Sigmoid colon (tissue), 7 donors: ENCODE measurements around the gene FASLG. TPM values are rescaled to one million over a fixed set of nuclear protein-coding genes. Genes with fewer than 3 reads are reported as not detected.

Source experiments
- DNase-seq: peaks from one replicate; pipeline ENCODE4 v3.0.0-alpha.2; 2019
- H3K27ac ChIP-seq, 4 donors: fragments of 200-600 bp; sonication (generic); one replicate each; pipeline ENCODE4 v1.5.1; 2016 to 2019; ENCODE audit warnings: mild to moderate bottlenecking in 1 of 4
- H3K27me3 ChIP-seq, 3 donors: fragments of 200-600 bp; sonication (generic); one replicate each; pipeline ENCODE4 v1.5.1; 2019; ENCODE audit warnings: mild to moderate bottlenecking in 1 of 3
- H3K36me3 ChIP-seq, 4 donors: fragments of 200-600 bp; sonication (generic); one replicate each; pipeline ENCODE4 v1.5.1; 2016 to 2019
- H3K4me1 ChIP-seq, 4 donors: fragments of 200-600 bp; sonication (generic); one replicate each; pipeline ENCODE4 v1.5.1; 2017 to 2019
- H3K4me3 ChIP-seq, 4 donors: fragments of 200-600 bp; sonication (generic); one replicate each; pipeline ENCODE4 v1.5.1; 2017 to 2019; ENCODE audit warnings: mild to moderate bottlenecking in 2 of 4, moderate library complexity in 1 of 4
- H3K9me3 ChIP-seq, 4 donors: fragments of 200-600 bp in 3 of 4; sonication (generic) in 3 of 4; one replicate each; pipeline versions ENCODE4 v1.5.1 to v1.6.1; 2013 to 2019
- EP300 ChIP-seq, 4 donors: sonication (generic); formaldehyde crosslinking; IDR thresholded peaks; one replicate each; pipeline ENCODE4 v1.6.1; 2017; ENCODE audit warnings: antibody characterized with exemption in 4 of 4
- POLR2A ChIP-seq, 2 donors: fragments of 450-650 bp; IDR thresholded peaks; one replicate each; pipeline ENCODE4 v1.6.1; 2016; ENCODE audit warnings: antibody characterized with exemption in 2 of 2, mild to moderate bottlenecking in 2 of 2, moderate library complexity in 2 of 2
- POLR2AphosphoS5 ChIP-seq, 4 donors: sonication (generic); formaldehyde crosslinking; IDR thresholded peaks; one replicate each; pipeline ENCODE4 v1.6.1; 2017; ENCODE audit warnings: antibody characterized with exemption in 4 of 4
- WGBS, 2 donors: extraction: QIAGEN DNeasy Blood & Tissue Kit; methylation state at CpG; one replicate each; pipeline ENCODE4 v1.1.7; 2013; 5-methylcytosine and 5-hydroxymethylcytosine counted together
- intact Hi-C: fragments of 100-400 bp; cut with DNase I; formaldehyde crosslinking; loops from one replicate; pipeline ENCODE4 v1.15.1; 2023
- polyA plus RNA-seq, 3 donors: library from polyadenylated mRNA; stranded (reverse); fragments of 200-250 nt; gene quantifications; one replicate each; pipeline ENCODE4 v1.2.3, GENCODE V29; 2013
- total RNA-seq, 4 donors: library from RNA; depleted of rRNA; stranded (reverse); fragments of >200 nt; gene quantifications; one replicate each; pipeline ENCODE4 v1.1.0, GENCODE V29; 2016
- TF ChIP-seq, protein P1 (sequence below), 4 experiments: fragments of 450-650 bp in 3 of 4; fragments of 200-600 bp in 1 of 4; IDR thresholded peaks; one replicate each; pipeline ENCODE4 v1.5.1; 2016 to 2019; ENCODE audit warnings: antibody characterized with exemption in 4 of 4, mild to moderate bottlenecking in 3 of 4, moderate library complexity in 2 of 4
- donor health status: healthy with polysubstance abuse.
- donor health status: Bipolar disorder and iron deficiency.
- donor health status: healthy.

FASLG gene
- total RNA-seq (not detected), polyA plus RNA-seq (under 1 TPM in 1 of 3 donors, not detected in 2; 0.31 TPM)

DNA sequence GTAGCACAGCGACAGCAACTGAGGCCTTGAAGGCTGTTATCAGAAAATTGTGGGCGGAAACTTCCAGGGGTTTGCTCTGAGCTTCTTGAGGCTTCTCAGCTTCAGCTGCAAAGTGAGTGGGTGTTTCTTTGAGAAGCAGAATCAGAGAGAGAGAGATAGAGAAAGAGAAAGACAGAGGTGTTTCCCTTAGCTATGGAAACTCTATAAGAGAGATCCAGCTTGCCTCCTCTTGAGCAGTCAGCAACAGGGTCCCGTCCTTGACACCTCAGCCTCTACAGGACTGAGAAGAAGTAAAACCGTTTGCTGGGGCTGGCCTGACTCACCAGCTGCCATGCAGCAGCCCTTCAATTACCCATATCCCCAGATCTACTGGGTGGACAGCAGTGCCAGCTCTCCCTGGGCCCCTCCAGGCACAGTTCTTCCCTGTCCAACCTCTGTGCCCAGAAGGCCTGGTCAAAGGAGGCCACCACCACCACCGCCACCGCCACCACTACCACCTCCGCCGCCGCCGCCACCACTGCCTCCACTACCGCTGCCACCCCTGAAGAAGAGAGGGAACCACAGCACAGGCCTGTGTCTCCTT, at the start of gene FASLG:
TSS of gene FASLG (plus strand) at position 233 of the 583 bp plus-strand sequence. CDS start at position 332, 99 bp downstream.
- no peak within 1 kb of the TSS for H3K27ac ChIP-seq
- intact Hi-C loops, result no loop called here
- no peaks in the 10 kb centered on the region for H3K27me3 ChIP-seq
- TF ChIP-seq, protein P1, sequence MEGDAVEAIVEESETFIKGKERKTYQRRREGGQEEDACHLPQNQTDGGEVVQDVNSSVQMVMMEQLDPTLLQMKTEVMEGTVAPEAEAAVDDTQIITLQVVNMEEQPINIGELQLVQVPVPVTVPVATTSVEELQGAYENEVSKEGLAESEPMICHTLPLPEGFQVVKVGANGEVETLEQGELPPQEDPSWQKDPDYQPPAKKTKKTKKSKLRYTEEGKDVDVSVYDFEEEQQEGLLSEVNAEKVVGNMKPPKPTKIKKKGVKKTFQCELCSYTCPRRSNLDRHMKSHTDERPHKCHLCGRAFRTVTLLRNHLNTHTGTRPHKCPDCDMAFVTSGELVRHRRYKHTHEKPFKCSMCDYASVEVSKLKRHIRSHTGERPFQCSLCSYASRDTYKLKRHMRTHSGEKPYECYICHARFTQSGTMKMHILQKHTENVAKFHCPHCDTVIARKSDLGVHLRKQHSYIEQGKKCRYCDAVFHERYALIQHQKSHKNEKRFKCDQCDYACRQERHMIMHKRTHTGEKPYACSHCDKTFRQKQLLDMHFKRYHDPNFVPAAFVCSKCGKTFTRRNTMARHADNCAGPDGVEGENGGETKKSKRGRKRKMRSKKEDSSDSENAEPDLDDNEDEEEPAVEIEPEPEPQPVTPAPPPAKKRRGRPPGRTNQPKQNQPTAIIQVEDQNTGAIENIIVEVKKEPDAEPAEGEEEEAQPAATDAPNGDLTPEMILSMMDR (IDR thresholded peaks at IDR 0.05), result no peak
- TF ChIP-seq EP300 (IDR thresholded peaks at IDR 0.05) (no peak), POLR2A (IDR thresholded peaks at IDR 0.05) (no peak), POLR2AphosphoS5 (IDR thresholded peaks at IDR 0.05) (no peak)
- H3K9me3 ChIP-seq, result no peaks in the 10 kb centered on the region
- no peaks in the 10 kb centered on the region for H3K4me1 ChIP-seq
- H3K4me3 ChIP-seq, result no peak within 1 kb of the TSS
- no peak for DNase-seq
- WGBS, 2 donors, result 86 to 88% methylated on average over 11 of the region's 11 CpGs
- no peaks in the 10 kb centered on the region for H3K36me3 ChIP-seq

GRCh38 chr1:172609528-172609927, 49.4 kb upstream of the FASLG start:
- Histone ChIP-seq H3K4me1 (peaks cover 0 to 3% (median 0%) of the 10 kb centered on the region in 4 donors), H3K4me3 (no peak overlapping the region), H3K27me3 (no peaks in the 10 kb centered on the region), H3K9me3 (no peaks in the 10 kb centered on the region), H3K36me3 (peaks cover 0 to 23% (median 5%) of the 10 kb centered on the region in 4 donors), H3K27ac (no peak overlapping the region)
- intact Hi-C loops, result no loop called here
- 96 to 98% methylated on average over 3 of the region's 3 CpGs for WGBS, 2 donors
- no peak for TF ChIP-seq POLR2A (IDR thresholded peaks at IDR 0.05)
- TF ChIP-seq EP300 (IDR thresholded peaks at IDR 0.05), result no peak
- TF ChIP-seq, protein P1 (IDR thresholded peaks at IDR 0.05), result no peak
- no peak for TF ChIP-seq POLR2AphosphoS5 (IDR thresholded peaks at IDR 0.05)
- DNase-seq, result no peak

GRCh38 chr1:172612478-172612877, 46.4 kb upstream of the FASLG start:
- no peak for DNase-seq
- Histone ChIP-seq H3K4me3 (no peak overlapping the region), H3K9me3 (no peaks in the 10 kb centered on the region), H3K27ac (no peak overlapping the region), H3K36me3 (peaks cover 0 to 23% (median 5%) of the 10 kb centered on the region in 4 donors), H3K27me3 (no peaks in the 10 kb centered on the region), H3K4me1 (peaks cover 0 to 3% (median 0%) of the 10 kb centered on the region in 4 donors)
- TF ChIP-seq, protein P1 (IDR thresholded peaks at IDR 0.05), result no peak
- TF ChIP-seq POLR2AphosphoS5 (IDR thresholded peaks at IDR 0.05), result no peak
- 87 to 98% methylated on average over 2 of the region's 2 CpGs for WGBS, 2 donors
- intact Hi-C loops, result no loop called here

DNA sequence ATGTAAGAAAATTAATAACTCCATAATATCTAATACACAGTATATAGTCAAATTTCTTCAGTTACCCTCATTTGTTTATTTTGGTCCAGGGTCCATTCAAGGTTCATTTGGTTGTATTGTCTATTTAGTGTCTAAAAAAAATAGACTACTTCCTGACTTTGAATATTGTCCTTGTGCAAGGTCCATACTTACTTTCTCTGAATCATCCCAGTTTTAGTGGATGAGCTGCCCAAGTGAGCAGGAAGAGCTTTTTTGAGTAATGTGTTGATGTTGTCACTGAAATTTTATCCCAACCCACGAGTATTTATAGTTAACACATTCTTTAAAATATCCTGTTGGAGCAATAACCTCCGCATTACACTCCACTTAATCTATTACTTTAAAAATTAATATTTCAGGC, 45.6 kb upstream of the FASLG start:
- WGBS, 2 donors, result 92 to 96% methylated on average over 2 of the region's 2 CpGs
- TF ChIP-seq EP300 (IDR thresholded peaks at IDR 0.05), result no peak
- no peak overlapping the region for H3K4me3 ChIP-seq

GRCh38 chr1:172616195-172616594, 42.7 kb upstream of the FASLG start:
- intact Hi-C loops, result no loop called here
- TF ChIP-seq POLR2A (IDR thresholded peaks at IDR 0.05) (no peak), EP300 (IDR thresholded peaks at IDR 0.05) (no peak), POLR2AphosphoS5 (IDR thresholded peaks at IDR 0.05) (no peak)
- TF ChIP-seq, protein P1 (IDR thresholded peaks at IDR 0.05), result no peak
- peaks cover 0 to 9% (median 6%) of the 10 kb centered on the region in 4 donors for H3K9me3 ChIP-seq
- DNase-seq, result no peak
- H3K27ac ChIP-seq, result no peak overlapping the region
- peaks cover 0 to 1% (median 0%) of the 10 kb centered on the region in 4 donors for H3K36me3 ChIP-seq
- H3K4me1 ChIP-seq, result no peaks in the 10 kb centered on the region
- WGBS, 2 donors, result 47 to 81% methylated on average over 1 of the region's 1 CpG
- H3K27me3 ChIP-seq, result no peaks in the 10 kb centered on the region
- H3K4me3 ChIP-seq, result no peak overlapping the region

More for the DNA sequence above, 45.6 kb upstream of the FASLG start:
- Histone ChIP-seq H3K4me1 (no peaks in the 10 kb centered on the region), H3K9me3 (no peaks in the 10 kb centered on the region), H3K27ac (no peak overlapping the region), H3K36me3 (peaks cover 0 to 23% (median 5%) of the 10 kb centered on the region in 4 donors), H3K27me3 (no peaks in the 10 kb centered on the region)
- intact Hi-C loops, result no loop called here
- no peak for DNase-seq
